Stimulated activated CD8-positive, alpha-beta memory T cell treated with anti-CD3 and anti-CD28 coated beads, Interleukin-2, amount 100 ng/mL, for 48 hours (primary cell): ENCODE data around the gene NANOS3.
"Not testable (repeated sequence)": the region's sequence is repeated elsewhere in the genome, so short reads cannot be mapped to it uniquely, and the experiment has no call there.

Experiments used
- DNase-seq, 2 donors: peaks; one replicate each; pipeline ENCODE4 v3.0.0-alpha.2; 2020; ENCODE audit warnings: low read depth in 2 of 2

Gene NANOS3

DNA sequence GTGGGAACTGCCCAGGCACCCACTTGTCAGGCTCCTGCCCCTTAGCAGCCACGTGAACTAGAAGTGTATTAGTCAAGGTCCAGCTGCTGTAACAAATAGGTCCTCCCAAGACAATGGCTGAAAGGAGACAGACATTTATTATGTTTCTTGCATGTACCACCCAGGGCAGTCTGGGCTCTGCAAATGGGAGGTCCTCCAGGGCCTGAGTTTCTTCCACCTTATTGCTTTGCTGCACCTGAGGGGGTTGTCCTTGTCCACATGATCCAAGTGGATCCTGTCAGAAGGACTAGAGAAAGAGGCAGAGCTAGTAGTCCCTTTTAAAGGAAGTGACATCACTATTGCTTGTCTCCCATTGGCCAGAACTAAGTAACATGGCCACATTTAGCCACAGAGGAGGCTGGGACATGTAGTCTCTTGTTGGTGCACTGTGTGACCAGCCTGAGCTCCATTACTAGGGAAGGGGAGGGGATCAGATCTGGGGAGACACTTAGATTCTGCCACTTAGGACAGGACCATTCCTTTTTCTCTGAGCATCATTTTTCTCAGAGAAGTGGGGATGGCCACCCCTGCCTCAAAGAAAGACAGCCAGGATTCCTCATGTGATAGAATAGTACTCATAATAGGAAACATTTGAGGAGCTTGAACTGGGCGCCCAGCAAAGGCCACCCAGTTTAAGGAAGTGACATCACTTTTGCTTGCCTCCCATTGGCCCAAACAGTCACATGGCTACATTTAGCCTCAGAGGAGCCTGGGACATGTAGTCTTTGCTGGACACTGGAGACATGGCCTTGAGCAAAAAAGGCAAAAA is 44.2 kb downstream of the NANOS3 start:
- no peak for DNase-seq

DNA sequence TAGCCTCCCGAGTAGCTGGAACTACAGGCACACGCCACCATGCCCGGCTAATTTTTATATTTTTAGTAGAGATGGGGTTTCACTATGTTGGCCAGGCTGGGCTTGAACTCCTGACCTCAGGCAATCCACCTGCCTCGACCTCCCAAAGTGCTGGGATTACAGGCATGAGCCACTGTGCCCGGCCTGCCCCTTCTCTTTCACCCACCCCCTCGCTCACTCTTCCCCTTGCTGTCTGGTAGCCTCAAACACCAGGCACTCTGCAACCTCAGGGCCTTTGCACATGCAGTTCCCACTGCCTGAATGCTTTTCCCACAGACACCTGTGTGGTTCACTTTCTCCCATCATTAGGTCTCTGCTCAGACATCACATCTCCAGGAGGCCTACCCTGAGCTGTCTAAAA is 45.2 kb downstream of the NANOS3 start:
- not testable (repeated sequence) for DNase-seq

DNA sequence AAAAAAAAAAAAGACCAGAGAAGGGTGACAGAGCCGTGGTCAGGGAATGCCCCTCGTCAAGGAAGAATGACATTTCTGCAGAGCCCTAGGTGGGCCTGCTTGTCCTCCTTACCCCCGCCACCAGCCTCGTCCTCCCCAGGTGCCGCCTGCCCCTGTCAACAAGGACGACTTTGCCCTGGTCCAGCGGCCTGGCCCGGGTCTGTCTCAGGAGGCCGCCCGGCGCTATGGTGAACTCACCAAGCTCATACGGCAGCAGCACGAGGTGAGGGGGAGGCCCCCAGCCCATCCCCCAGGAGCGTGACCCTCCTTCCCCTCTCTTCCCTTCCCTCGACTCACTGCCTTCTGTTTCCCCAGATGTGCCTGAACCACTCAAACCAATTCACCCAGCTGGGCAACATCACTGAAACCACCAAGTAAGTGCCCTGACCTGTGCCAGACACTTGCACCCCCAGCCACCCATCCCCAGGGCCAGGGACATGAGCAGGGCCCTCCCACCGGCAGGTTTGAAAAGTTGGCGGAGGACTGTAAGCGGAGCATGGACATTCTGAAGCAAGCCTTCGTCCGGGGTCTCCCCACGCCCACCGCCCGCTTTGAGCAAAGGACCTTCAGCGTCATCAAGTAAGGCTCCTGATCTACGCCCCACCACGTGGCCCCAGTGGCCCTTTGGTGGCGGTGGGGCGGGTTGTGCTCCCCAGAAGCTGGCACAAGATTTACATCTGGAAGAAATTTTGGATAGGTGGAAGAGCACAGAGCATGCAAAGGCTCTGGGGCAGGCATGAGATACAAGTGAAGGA is 46.5 kb downstream of the NANOS3 start:
- DNase-seq, result no peak

DNA sequence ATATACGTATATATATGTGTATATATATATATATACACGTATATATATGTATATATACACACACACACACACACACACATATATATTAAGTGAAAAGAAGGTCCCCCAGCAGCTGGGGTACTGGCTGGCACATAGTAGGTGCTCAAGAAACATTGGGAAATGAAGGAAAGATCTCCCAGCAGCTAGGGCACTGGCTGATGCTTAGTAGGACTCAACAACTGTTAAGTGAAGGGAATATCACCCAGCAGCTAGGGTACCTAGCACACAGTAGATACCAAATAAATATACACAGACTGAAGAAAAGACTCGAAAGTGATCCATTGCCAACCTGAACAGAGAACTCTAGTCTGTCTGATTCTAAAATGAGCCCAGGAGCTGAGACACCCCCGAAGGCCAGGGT is 49.1 kb downstream of the NANOS3 start:
- no peak for DNase-seq

DNA sequence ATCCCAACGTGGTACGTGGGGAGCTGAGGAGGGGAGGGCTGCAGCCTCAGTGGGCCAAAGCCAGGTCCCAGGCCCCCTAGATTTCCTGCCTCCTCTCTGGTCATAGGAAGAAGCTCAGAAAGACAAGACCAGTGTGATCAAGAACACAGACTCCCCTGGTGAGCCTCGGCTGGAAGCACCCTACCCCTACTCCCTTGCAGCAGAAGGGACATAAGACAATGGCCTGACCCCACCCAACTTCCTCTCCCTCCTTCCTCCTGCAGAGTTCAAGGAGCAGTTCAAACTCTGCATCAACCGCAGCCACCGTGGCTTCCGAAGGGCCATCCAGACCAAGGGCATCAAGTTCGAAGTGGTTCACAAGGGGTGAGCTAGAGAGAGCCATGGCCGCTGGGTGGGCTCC is 49.8 kb downstream of the NANOS3 start:
- no peak for DNase-seq

DNA sequence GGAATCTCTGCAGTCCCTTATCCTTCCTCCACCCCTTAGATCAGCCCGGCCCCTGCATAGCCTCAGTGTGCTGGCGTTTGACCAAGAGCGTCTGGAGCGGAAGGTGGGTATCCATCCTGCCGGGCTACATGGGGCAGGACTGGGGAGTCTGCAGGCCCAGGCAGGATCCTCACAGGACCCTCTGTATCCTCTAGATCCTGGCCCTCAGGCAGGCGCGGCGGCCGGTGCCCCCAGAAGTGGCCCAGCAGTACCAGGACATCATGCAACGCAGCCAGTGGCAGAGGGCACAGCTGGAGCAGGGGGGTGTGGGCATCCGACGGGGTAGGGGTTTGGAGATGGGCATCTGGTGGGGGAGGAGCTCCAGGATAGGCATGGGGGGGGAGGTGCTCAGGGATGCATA is 52.4 kb downstream of the NANOS3 start:
- no peak for DNase-seq

DNA sequence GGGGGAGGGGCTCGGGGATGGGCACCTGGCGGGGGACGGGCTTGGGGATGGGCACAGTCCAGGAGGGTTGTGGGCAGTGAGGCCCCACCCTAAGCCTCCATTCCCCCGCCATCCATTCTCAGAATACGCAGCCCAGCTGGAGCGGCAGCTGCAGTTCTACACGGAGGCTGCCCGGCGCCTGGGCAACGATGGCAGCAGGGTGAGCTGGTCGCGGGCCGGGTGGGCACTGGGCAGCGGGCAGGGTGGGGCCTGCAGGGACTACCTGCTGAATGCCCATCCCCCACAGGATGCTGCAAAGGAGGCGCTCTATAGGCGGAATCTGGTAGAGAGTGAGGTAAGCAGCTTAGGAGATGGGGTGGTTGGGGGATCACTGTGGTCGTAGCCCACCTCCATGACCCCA is 53.0 kb downstream of the NANOS3 start:
- no peak for DNase-seq
